ENCODE data around the gene MYO1A. TPM values are rescaled to one million over a fixed set of nuclear protein-coding genes. Genes with fewer than 3 reads are reported as not detected.

Gene MYO1A
- total RNA-seq, 4 donors from 2014 or later, result 94.1 to 1,001 (median 802) TPM

- peak overlapping the region; percentile 46 to 76 (median 70) for H3K27ac ChIP-seq
- no peak for TF ChIP-seq POLR2A (IDR thresholded peaks at IDR 0.05)
- no peak for TF ChIP-seq CTCF (IDR thresholded peaks at IDR 0.05)
- H3K4me3 ChIP-seq, result no peak overlapping the region
- peaks cover 0 to 47% (median 0%) of the 10 kb centered on the region in 3 donors for H3K36me3 ChIP-seq
- H3K4me1 ChIP-seq, result peaks cover 0 to 48% (median 23%) of the 10 kb centered on the region in 4 donors
- H3K27me3 ChIP-seq, result no peaks in the 10 kb centered on the region
- DNase-seq, result no peak
- no peaks in the 10 kb centered on the region for H3K9me3 ChIP-seq
These were observed 42.6 kb upstream of the MYO1A start for GRCh38 chr12:57092529-57092862.

GRCh38 chr12:57091638-57092528, 42.0 kb upstream of the MYO1A start:
- Histone ChIP-seq H3K4me3 (peak overlapping the region in 1 of 4 donors; percentile 96), H3K9me3 (no peaks in the 10 kb centered on the region), H3K27me3 (no peaks in the 10 kb centered on the region), H3K27ac (peak overlapping the region in 3 of 4 donors; percentile 46 to 76 (median 65)), H3K36me3 (peaks cover 0 to 42% (median 0%) of the 10 kb centered on the region in 3 donors), H3K4me1 (peaks cover 0 to 48% (median 23%) of the 10 kb centered on the region in 4 donors)
- no peak for TF ChIP-seq CTCF (IDR thresholded peaks at IDR 0.05)
- TF ChIP-seq POLR2A (IDR thresholded peaks at IDR 0.05), result no peak
- peak in 1 of 3 donors; percentile 45 for DNase-seq

GRCh38 chr12:57090924-57091637, 41.2 kb upstream of the MYO1A start:
- peak in 1 of 3 donors; percentile 45 for DNase-seq
- peak overlapping the region in 2 of 4 donors; percentile 83 to 96 for H3K4me3 ChIP-seq
- peaks cover 0 to 49% (median 23%) of the 10 kb centered on the region in 4 donors for H3K4me1 ChIP-seq
- no peaks in the 10 kb centered on the region for H3K27me3 ChIP-seq
- H3K9me3 ChIP-seq, result no peaks in the 10 kb centered on the region
- peaks cover 0 to 34% (median 0%) of the 10 kb centered on the region in 3 donors for H3K36me3 ChIP-seq
- H3K27ac ChIP-seq, result peak overlapping the region in 2 of 4 donors; percentile 95 to 98
- no peak for TF ChIP-seq CTCF (IDR thresholded peaks at IDR 0.05)
- no peak for TF ChIP-seq POLR2A (IDR thresholded peaks at IDR 0.05)

- no peaks in the 10 kb centered on the region for H3K27me3 ChIP-seq
- peak overlapping the region; percentile 70 to 96 (median 89) for H3K4me3 ChIP-seq
- peak overlapping the region; percentile 95 to 99 (median 98) for H3K27ac ChIP-seq
- no peak for TF ChIP-seq POLR2A (IDR thresholded peaks at IDR 0.05)
- TF ChIP-seq CTCF (IDR thresholded peaks at IDR 0.05), result no peak
- H3K9me3 ChIP-seq, result no peaks in the 10 kb centered on the region
- peaks cover 0 to 54% (median 25%) of the 10 kb centered on the region in 4 donors for H3K4me1 ChIP-seq
- DNase-seq, result peak in 1 of 3 donors; percentile 42
- peaks cover 0 to 29% (median 0%) of the 10 kb centered on the region in 3 donors for H3K36me3 ChIP-seq
These were observed 40.6 kb upstream of the MYO1A start for GRCh38 chr12:57090490-57090889.
